Measurements from ENCODE around the gene CENPP. TPM values are rescaled to one million over a fixed set of nuclear protein-coding genes. Genes with fewer than 3 reads are reported as not detected.

CENPP gene
- total RNA-seq, 1 experiment from 2014 or later, result 14.3 TPM

GRCh38 chr9:92395617-92396016, 69.9 kb downstream of the CENPP start:
- ChIA-PET CTCF (no interaction called here), POLR2A (no interaction called here)
- H3K36me3 Mint-ChIP-seq, result peaks cover 7% of the 10 kb centered on the region; the same call in 1 of the 2 replicates
- no peak for TF ChIP-seq NR2C2 (CRISPR knock-in tag; IDR thresholded peaks at IDR 0.05)
- no peak for TF ChIP-seq ZNF416 (CRISPR knock-in tag; IDR thresholded peaks at IDR 0.05)
- TF ChIP-seq ELF4 (CRISPR knock-in tag; IDR thresholded peaks at IDR 0.05; ENCODE audit: low read depth), result no peak
- no peak for TF ChIP-seq RORB (CRISPR knock-in tag; IDR thresholded peaks at IDR 0.05)
- DNase-seq (ENCODE audit: low spot score) (no peak), ATAC-seq (no peak)
- H3K27me3 Mint-ChIP-seq (ENCODE audit: low read depth), result no peaks in the 10 kb centered on the region
- H3K9me3 Mint-ChIP-seq, result peaks cover 17% of the 10 kb centered on the region
- H3K4me1 Mint-ChIP-seq, result no peaks in the 10 kb centered on the region
- H3K27ac Mint-ChIP-seq, result no peak overlapping the region
- no peak overlapping the region for H3K4me3 Mint-ChIP-seq

- Mint-ChIP-seq H3K36me3 (peaks cover 7% of the 10 kb centered on the region; the same call in 1 of the 2 replicates), H3K4me1 (no peaks in the 10 kb centered on the region), H3K27me3 (ENCODE audit: low read depth) (no peaks in the 10 kb centered on the region), H3K9me3 (peaks cover 17% of the 10 kb centered on the region), H3K27ac (no peak overlapping the region), H3K4me3 (no peak overlapping the region)
- no peak for ATAC-seq
- TF ChIP-seq ZNF232 (CRISPR knock-in tag; IDR thresholded peaks at IDR 0.05) (no peak), ELF4 (CRISPR knock-in tag; IDR thresholded peaks at IDR 0.05; ENCODE audit: low read depth) (no peak)
- ChIA-PET CTCF (no interaction called here), POLR2A (no interaction called here)
- no peak for DNase-seq (ENCODE audit: low spot score)
These were observed 72.1 kb downstream of the CENPP start for GRCh38 chr9:92397853-92398252.

GRCh38 chr9:92402360-92402759, 76.6 kb downstream of the CENPP start:
- Mint-ChIP-seq H3K9me3 (peaks cover 13% of the 10 kb centered on the region), H3K4me1 (no peaks in the 10 kb centered on the region), H3K27ac (no peak overlapping the region), H3K36me3 (peaks cover 7% of the 10 kb centered on the region; the same call in 1 of the 2 replicates), H3K4me3 (no peak overlapping the region), H3K27me3 (ENCODE audit: low read depth) (no peaks in the 10 kb centered on the region)
- DNase-seq (ENCODE audit: low spot score) (no peak), ATAC-seq (no peak)
- TF ChIP-seq ZMAT4 (CRISPR knock-in tag; IDR thresholded peaks at IDR 0.05), result no peak
- no peak for TF ChIP-seq ETV6 (CRISPR knock-in tag; IDR thresholded peaks at IDR 0.05)
- no peak for TF ChIP-seq CREB1 (CRISPR knock-in tag; IDR thresholded peaks at IDR 0.05)
- TF ChIP-seq CBFB (CRISPR knock-in tag; IDR thresholded peaks at IDR 0.05; ENCODE audit: low read depth), result no peak
- TF ChIP-seq TEAD4 (CRISPR knock-in tag; IDR thresholded peaks at IDR 0.05), result no peak
- TF ChIP-seq CREM (CRISPR knock-in tag; IDR thresholded peaks at IDR 0.05), result no peak
- TF ChIP-seq ZNF425 (CRISPR knock-in tag; conservative IDR thresholded peaks at IDR 0.05), result no peak
- TF ChIP-seq FOXK1 (CRISPR knock-in tag; IDR thresholded peaks at IDR 0.05), result no peak
- TF ChIP-seq TEAD1 (CRISPR knock-in tag; IDR thresholded peaks at IDR 0.05), result no peak
- no peak for TF ChIP-seq ATF3 (CRISPR knock-in tag; conservative IDR thresholded peaks at IDR 0.05)
- no peak for TF ChIP-seq SMAD4 (CRISPR knock-in tag; IDR thresholded peaks at IDR 0.05)
- CTCF ChIA-PET, result no interaction called here
- POLR2A ChIA-PET, result no interaction called here

GRCh38 chr9:92402826-92403745, 77.3 kb downstream of the CENPP start:
- TF ChIP-seq RELA (CRISPR knock-in tag; IDR thresholded peaks at IDR 0.05; ENCODE audit: borderline replicate concordance) (no peak), ZNF396 (CRISPR knock-in tag; IDR thresholded peaks at IDR 0.05; ENCODE audit: borderline replicate concordance) (no peak), NFATC4 (CRISPR knock-in tag; IDR thresholded peaks at IDR 0.05) (no peak), MLX (CRISPR knock-in tag; IDR thresholded peaks at IDR 0.05) (no peak), NR1H2 (CRISPR knock-in tag; IDR thresholded peaks at IDR 0.05) (no peak), USF1 (CRISPR knock-in tag; IDR thresholded peaks at IDR 0.05) (no peak), ZNF416 (CRISPR knock-in tag; IDR thresholded peaks at IDR 0.05) (no peak), STAT6 (CRISPR knock-in tag; conservative IDR thresholded peaks at IDR 0.05; ENCODE audit: low read depth) (no peak)
- no peak overlapping the region for H3K27ac Mint-ChIP-seq
- peaks cover 5% of the 10 kb centered on the region for H3K9me3 Mint-ChIP-seq
- DNase-seq (ENCODE audit: low spot score) (no peak), ATAC-seq (no peak)
- ChIA-PET CTCF (no interaction called here), POLR2A (no interaction called here)
- H3K27me3 Mint-ChIP-seq (ENCODE audit: low read depth), result no peaks in the 10 kb centered on the region
- 0 out of 2 replicates have a peak, but pooled peaks cover under 1% of the 10 kb centered on the region for H3K36me3 Mint-ChIP-seq
- no peak overlapping the region for H3K4me3 Mint-ChIP-seq
- no peaks in the 10 kb centered on the region for H3K4me1 Mint-ChIP-seq
